Panc1 (cell line): ENCODE measurements around the gene RIOK2.

Source experiments
- TF ChIP-seq, protein P1 (sequence below): fragments of 450-650 bp; IDR thresholded peaks from 2 replicates; pipeline ENCODE4 v1.5.1; 2017; ENCODE audit warnings: mild to moderate bottlenecking
- TF ChIP-seq, protein P2 (sequence below), 2 experiments: IDR thresholded peaks; 2 replicates each; pipeline ENCODE4 v1.6.1; 2011 to 2012; ENCODE audit warnings: low read depth in 2 of 2, control low read depth in 1 of 2, low read length in 1 of 2, mild to moderate bottlenecking in 1 of 2, moderate library complexity in 1 of 2; ENCODE audit not compliant: insufficient read depth in 1 of 2

DNA sequence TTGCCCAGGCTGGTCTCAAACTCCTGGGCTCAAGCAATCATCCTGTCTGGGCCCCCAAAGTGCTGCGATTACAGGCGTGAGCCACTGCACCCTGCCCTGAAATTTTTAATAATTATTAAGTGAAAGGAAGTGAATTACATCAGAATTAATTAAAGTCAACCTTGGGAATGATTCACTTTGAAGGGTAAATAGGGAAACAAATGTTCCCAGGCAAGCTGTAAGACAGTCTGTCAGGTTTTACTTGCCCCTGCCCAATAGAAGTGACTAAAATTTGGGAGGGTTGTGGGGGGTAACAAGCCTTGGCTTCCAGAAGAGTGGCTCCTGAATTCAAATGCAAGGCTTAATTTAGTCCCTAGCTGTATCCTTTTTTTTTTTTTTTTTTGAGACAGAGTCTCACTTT lies 39.3 kb downstream of the RIOK2 start:
- TF ChIP-seq, protein P1, sequence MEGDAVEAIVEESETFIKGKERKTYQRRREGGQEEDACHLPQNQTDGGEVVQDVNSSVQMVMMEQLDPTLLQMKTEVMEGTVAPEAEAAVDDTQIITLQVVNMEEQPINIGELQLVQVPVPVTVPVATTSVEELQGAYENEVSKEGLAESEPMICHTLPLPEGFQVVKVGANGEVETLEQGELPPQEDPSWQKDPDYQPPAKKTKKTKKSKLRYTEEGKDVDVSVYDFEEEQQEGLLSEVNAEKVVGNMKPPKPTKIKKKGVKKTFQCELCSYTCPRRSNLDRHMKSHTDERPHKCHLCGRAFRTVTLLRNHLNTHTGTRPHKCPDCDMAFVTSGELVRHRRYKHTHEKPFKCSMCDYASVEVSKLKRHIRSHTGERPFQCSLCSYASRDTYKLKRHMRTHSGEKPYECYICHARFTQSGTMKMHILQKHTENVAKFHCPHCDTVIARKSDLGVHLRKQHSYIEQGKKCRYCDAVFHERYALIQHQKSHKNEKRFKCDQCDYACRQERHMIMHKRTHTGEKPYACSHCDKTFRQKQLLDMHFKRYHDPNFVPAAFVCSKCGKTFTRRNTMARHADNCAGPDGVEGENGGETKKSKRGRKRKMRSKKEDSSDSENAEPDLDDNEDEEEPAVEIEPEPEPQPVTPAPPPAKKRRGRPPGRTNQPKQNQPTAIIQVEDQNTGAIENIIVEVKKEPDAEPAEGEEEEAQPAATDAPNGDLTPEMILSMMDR = no peak
- TF ChIP-seq, protein P2, sequence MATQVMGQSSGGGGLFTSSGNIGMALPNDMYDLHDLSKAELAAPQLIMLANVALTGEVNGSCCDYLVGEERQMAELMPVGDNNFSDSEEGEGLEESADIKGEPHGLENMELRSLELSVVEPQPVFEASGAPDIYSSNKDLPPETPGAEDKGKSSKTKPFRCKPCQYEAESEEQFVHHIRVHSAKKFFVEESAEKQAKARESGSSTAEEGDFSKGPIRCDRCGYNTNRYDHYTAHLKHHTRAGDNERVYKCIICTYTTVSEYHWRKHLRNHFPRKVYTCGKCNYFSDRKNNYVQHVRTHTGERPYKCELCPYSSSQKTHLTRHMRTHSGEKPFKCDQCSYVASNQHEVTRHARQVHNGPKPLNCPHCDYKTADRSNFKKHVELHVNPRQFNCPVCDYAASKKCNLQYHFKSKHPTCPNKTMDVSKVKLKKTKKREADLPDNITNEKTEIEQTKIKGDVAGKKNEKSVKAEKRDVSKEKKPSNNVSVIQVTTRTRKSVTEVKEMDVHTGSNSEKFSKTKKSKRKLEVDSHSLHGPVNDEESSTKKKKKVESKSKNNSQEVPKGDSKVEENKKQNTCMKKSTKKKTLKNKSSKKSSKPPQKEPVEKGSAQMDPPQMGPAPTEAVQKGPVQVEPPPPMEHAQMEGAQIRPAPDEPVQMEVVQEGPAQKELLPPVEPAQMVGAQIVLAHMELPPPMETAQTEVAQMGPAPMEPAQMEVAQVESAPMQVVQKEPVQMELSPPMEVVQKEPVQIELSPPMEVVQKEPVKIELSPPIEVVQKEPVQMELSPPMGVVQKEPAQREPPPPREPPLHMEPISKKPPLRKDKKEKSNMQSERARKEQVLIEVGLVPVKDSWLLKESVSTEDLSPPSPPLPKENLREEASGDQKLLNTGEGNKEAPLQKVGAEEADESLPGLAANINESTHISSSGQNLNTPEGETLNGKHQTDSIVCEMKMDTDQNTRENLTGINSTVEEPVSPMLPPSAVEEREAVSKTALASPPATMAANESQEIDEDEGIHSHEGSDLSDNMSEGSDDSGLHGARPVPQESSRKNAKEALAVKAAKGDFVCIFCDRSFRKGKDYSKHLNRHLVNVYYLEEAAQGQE (IDR thresholded peaks at IDR 0.05; ENCODE audit: insufficient read depth in 1 of 2, low read depth in 2 of 2, low read length in 1 of 2) = no peak
